Tibial nerve (tissue), 3 donors: Measurements from ENCODE around the gene WNT7A.

Experiments used
- CTCF ChIP-seq, 5 experiments: fragments of 200-600 bp in 3 of 5; fragments of 450-650 bp in 2 of 5; sonication (generic) in 3 of 5; IDR thresholded peaks; one replicate each; pipeline ENCODE4 v1.5.1; 2016 to 2019; ENCODE audit warnings: antibody characterized with exemption in 5 of 5, mild to moderate bottlenecking in 3 of 5, moderate library complexity in 2 of 5
- POLR2A ChIP-seq, 2 donors: fragments of 450-650 bp; IDR thresholded peaks; one replicate each; pipeline ENCODE4 v1.6.1; 2017; ENCODE audit warnings: antibody characterized with exemption in 2 of 2, mild to moderate bottlenecking in 2 of 2, moderate library complexity in 2 of 2

- TF ChIP-seq CTCF (IDR thresholded peaks at IDR 0.05) (no peak), POLR2A (IDR thresholded peaks at IDR 0.05) (no peak)
Measured at GRCh38 chr3:13882876-13883275, 3.0 kb upstream of the WNT7A start.
